Mammary epithelial cell (primary cell): ENCODE data around the gene GALK2.

ENCODE experiments used
- EZH2 ChIP-seq: IDR thresholded peaks from 2 replicates; pipeline ENCODE4 v1.6.1; 2012; ENCODE audit warnings: low read length, inconsistent platforms, borderline replicate concordance
- TF ChIP-seq, protein P1 (sequence below), 2 donors: IDR thresholded peaks in 1 of 2; conservative IDR thresholded peaks in 1 of 2; 2 replicates each; pipeline ENCODE4 v1.5.1; 2011 to 2012; ENCODE audit warnings: inconsistent platforms in 2 of 2, low read length in 2 of 2, mild to moderate bottlenecking in 2 of 2, control low read depth in 1 of 2, low read depth in 1 of 2; ENCODE audit not compliant: insufficient read depth in 1 of 2; ENCODE audit errors: extremely low read depth in 1 of 2

DNA sequence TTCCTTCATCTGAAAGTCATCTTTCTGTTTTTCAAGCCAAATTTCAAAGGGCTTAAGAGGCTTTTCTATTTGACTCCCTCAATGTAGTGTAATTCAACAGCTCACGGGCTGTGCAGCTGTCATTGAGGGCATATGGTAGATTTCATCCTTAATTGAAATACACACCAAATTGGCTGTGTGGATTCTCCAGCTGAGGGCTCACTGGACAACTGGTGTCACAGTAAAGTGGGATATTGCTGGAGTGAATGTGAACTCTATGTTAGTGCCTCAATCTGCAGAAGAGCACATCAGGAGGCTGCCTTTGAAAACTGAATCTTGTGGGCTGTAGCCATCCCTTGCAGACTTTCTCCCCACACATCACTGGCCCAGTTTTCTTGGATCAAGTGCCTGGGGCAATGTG, 120.1 kb downstream of the GALK2 start:
- TF ChIP-seq, protein P1, sequence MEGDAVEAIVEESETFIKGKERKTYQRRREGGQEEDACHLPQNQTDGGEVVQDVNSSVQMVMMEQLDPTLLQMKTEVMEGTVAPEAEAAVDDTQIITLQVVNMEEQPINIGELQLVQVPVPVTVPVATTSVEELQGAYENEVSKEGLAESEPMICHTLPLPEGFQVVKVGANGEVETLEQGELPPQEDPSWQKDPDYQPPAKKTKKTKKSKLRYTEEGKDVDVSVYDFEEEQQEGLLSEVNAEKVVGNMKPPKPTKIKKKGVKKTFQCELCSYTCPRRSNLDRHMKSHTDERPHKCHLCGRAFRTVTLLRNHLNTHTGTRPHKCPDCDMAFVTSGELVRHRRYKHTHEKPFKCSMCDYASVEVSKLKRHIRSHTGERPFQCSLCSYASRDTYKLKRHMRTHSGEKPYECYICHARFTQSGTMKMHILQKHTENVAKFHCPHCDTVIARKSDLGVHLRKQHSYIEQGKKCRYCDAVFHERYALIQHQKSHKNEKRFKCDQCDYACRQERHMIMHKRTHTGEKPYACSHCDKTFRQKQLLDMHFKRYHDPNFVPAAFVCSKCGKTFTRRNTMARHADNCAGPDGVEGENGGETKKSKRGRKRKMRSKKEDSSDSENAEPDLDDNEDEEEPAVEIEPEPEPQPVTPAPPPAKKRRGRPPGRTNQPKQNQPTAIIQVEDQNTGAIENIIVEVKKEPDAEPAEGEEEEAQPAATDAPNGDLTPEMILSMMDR (conservative IDR thresholded peaks at IDR 0.05 in 1 of 2, IDR thresholded peaks at IDR 0.05 in 1 of 2; ENCODE audit: extremely low read depth in 1 of 2, insufficient read depth in 1 of 2, low read depth in 1 of 2, low read length in 2 of 2), result no peak
- no peak for TF ChIP-seq EZH2
